ENCODE results near the gene LILRB2. TPM values are rescaled to one million over a fixed set of nuclear protein-coding genes. Genes with fewer than 3 reads are reported as not detected.
"Not testable (repeated sequence)": the region's sequence is repeated elsewhere in the genome, so short reads cannot be mapped to it uniquely, and the experiment has no call there.

LILRB2 gene
- total RNA-seq, 2 experiments from 2014 or later = not detected

DNA sequence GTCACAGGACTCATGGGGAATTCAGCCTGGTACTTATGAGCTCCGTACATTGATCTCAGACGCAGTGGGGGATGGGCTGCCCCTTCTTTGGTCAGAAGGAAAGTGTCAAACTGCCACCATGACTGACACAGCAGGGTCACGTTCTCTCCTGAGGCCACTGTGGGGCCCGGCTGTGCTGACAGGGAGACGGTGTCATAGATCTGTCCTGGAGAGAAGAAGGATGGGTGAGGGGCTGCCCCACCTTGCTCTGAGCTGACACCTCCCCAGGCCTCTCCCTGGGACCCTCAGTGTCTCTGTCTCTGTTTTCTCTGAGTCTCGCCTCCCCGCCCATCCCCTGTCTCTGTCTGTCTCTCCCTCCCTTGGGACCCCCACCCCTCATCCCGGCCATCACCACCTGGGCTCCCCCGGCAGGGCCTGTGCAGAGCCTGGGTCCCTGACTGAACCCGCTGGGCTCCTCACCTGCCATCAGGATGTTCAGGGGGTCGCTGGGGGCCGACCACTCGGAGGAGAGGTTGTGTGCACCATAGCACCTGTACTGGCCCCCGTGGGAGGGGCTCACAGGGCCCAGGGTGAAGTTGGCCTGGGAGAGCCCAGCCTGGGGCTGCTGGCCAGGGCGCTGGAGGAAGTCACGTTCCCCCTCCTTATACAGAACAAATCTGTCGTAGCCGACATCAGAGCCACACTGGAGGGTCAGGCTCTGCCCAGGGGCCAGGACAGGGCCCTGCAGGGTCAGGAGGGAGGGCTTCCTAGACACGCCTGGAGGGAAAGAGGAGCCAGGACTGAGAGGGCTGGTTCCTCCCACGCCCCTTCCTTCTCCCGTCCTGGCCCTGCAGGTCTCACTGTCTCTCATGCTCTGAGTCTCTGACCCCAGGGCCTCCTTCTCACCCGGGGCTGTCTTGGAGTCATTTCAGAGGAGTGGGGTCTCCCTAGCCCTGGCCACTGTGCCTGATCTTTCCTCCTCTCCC, 40.3 kb downstream of the LILRB2 start:
- POLR2A ChIA-PET; CTCF ChIA-PET; H3K27me3 Mint-ChIP-seq; H3K4me3 Mint-ChIP-seq; DNase-seq; H3K27ac Mint-ChIP-seq; H3K9me3 Mint-ChIP-seq; H3K4me1 Mint-ChIP-seq (ENCODE audit: low read depth); H3K36me3 Mint-ChIP-seq (ENCODE audit: low read depth); ATAC-seq; intact Hi-C loops (cut with micrococcal nuclease): not testable (repeated sequence)

DNA sequence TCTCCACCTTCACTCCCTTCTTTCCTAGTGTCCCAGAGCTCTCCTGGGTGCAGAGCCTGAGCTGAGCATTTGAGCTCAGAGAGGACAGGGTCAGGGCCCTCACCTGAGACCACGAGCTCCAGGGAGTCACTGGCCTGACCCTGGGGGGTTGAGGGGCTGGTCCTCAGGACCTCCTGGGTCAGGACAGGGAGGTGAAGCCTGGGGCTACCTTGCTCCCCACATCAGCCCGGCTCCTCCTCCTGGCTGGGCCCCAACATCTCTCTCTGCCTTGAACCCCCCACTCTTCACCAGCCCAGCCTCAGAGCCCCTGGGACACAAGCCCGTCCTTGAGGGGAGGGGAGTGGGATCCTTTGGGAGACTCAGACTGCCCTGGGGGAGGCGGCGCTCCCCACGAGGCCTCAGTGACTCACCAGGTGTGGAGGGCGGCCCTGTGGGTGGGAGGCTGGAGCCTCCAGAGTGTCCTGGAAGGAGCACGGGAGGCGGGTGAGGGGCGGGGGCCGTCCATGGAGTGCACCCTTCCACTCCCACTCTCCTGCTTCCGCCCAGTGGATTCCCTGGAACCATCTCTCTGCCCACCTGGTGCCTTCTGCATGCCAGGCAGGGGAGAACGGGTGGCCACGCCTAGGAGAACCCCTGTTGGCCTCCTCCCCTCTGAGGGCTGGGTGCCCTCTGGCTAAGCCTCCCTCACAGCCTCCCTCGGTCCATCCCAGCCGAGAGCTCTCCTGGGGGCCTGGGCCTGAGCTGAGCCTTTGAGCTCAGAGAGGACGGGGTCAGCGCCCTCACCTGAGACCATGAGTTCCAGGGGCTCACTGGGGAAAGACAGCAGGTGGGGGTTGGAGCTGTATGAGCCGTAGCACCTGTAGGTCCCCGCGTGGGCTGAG, 41.2 kb downstream of the LILRB2 start:
- H3K36me3 Mint-ChIP-seq (ENCODE audit: low read depth); CTCF ChIA-PET; H3K27me3 Mint-ChIP-seq; H3K4me3 Mint-ChIP-seq; POLR2A ChIA-PET; H3K4me1 Mint-ChIP-seq (ENCODE audit: low read depth); ATAC-seq; intact Hi-C loops (cut with micrococcal nuclease); H3K9me3 Mint-ChIP-seq; DNase-seq; H3K27ac Mint-ChIP-seq: not testable (repeated sequence)

DNA sequence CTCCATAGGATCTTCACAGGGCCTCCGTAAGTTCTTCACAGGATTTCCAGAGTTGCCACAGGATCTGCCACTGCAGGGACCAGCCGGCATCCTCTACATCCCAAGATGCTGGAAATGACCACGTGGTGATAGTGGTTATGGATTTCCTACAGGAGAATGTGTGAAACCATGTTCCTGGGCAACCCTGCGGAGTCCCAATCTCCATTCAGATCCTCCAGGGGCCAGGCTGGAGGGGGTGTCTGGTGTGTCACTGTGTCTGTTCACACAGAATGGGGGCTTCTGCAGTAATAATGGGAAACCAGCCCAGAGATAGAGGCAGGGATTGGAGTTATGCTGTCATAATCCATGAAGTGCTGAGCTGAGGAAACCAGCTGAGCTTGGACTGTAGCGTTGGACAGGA, 47.0 kb downstream of the LILRB2 start:
- Mint-ChIP-seq H3K4me1 (ENCODE audit: low read depth) (peaks cover 3% of the 10 kb centered on the region), H3K27ac (no peak overlapping the region), H3K27me3 (peaks cover 24% of the 10 kb centered on the region), H3K36me3 (ENCODE audit: low read depth) (no peaks in the 10 kb centered on the region), H3K9me3 (no peaks in the 10 kb centered on the region), H3K4me3 (no peak overlapping the region)
- ChIA-PET POLR2A (interaction anchor here (0.8 to 0.9 kb wide), 2 partner anchors 27 to 69 kb away, joined by 3 read pairs; no protein-coding TSS in a partner anchor), CTCF (no interaction called here)
- ATAC-seq (no peak), DNase-seq (no peak)
- TF ChIP-seq, protein P1, sequence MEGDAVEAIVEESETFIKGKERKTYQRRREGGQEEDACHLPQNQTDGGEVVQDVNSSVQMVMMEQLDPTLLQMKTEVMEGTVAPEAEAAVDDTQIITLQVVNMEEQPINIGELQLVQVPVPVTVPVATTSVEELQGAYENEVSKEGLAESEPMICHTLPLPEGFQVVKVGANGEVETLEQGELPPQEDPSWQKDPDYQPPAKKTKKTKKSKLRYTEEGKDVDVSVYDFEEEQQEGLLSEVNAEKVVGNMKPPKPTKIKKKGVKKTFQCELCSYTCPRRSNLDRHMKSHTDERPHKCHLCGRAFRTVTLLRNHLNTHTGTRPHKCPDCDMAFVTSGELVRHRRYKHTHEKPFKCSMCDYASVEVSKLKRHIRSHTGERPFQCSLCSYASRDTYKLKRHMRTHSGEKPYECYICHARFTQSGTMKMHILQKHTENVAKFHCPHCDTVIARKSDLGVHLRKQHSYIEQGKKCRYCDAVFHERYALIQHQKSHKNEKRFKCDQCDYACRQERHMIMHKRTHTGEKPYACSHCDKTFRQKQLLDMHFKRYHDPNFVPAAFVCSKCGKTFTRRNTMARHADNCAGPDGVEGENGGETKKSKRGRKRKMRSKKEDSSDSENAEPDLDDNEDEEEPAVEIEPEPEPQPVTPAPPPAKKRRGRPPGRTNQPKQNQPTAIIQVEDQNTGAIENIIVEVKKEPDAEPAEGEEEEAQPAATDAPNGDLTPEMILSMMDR (IDR thresholded peaks at IDR 0.05) = no peak
- intact Hi-C loops (cut with micrococcal nuclease) = no loop called here

DNA sequence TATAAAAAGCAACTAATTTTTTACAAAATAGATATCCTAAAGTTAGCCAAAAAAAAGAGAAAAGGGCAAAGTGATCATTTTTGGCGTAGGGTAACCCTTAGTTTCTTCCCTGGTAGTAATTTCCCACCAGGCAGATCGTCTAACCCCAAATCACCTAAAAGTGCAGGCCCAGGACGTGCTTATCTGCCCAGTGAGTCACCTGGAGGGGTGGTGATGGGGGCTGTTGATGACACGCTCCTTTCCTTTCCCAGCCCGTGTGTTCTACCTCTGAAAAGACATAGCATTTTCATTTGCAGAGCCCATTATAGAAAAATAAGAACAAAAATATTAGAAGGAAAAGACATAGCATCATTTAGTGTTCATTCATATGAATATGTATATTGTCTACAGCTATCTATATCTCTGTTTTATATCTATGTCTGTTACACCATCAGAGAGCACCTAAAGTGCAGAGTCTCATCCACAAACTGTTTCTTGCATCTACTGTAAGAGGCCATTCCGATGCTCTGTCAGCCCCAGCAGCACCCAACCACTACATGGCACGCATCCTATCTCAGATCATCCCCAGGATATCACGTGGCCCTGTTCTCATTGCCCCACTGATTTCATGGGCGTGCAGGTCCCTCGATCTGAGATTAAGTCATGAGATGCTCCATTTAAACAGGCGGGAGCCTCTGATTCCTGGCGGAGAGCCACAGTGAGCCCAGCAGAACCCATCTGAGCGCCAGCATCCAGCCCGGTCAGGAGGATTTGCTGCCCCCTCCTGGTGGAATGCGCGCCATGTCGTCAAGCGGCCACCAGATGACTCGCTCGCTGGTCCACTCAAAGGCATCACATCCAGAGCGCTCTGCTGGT, 49.6 kb downstream of the LILRB2 start:
- Mint-ChIP-seq H3K36me3 (ENCODE audit: low read depth) (no peaks in the 10 kb centered on the region), H3K27me3 (peaks cover 24% of the 10 kb centered on the region), H3K9me3 (no peaks in the 10 kb centered on the region), H3K4me3 (no peak overlapping the region), H3K4me1 (ENCODE audit: low read depth) (peaks cover 3% of the 10 kb centered on the region), H3K27ac (no peak overlapping the region)
- intact Hi-C loops (cut with micrococcal nuclease) = loop anchor here (1.0 kb wide), 1 partner anchor 63 kb away; no protein-coding TSS in a partner anchor
- TF ChIP-seq, protein P1 (IDR thresholded peaks at IDR 0.05) = peak; percentile 96
- ATAC-seq (peak; percentile 99), DNase-seq (peak; percentile 91)
- CTCF ChIA-PET = interaction anchor here (0.6 to 1.3 kb wide), 3 partner anchors 23 to 159 kb away, joined by 3 to 5 read pairs (median 3); partner anchors contain the start of gene MBOAT7
- POLR2A ChIA-PET = interaction anchor here (0.6 kb wide), 1 partner anchor 31 kb away, joined by 3 read pairs; the partner anchor contains the start of gene RPS9

DNA sequence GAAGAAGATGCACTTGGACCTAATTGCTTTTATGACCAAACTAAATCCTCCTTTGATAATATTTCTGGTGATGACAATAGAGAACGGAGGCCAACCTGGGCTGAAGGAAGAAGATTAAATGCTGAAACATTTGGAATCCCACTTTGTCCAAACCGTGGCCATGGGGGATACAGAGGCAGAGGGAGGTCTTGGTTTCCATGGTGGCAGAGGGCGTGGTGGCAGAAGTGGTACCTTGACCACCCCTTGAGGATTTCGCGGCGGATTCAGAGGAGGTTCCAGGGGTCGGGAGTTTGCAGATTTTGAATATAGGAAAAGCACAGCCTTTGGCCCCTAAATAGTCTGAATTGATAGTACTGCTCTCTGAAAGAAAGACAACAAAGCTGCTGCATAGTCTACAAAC, 50.9 kb downstream of the LILRB2 start:
- intact Hi-C loops (cut with micrococcal nuclease) = no loop called here
- Mint-ChIP-seq H3K27me3 (peaks cover 24% of the 10 kb centered on the region), H3K27ac (no peak overlapping the region), H3K9me3 (no peaks in the 10 kb centered on the region), H3K4me1 (ENCODE audit: low read depth) (peaks cover 3% of the 10 kb centered on the region), H3K4me3 (no peak overlapping the region), H3K36me3 (ENCODE audit: low read depth) (no peaks in the 10 kb centered on the region)
- DNase-seq (no peak), ATAC-seq (no peak)
- TF ChIP-seq, protein P1 (IDR thresholded peaks at IDR 0.05) = no peak
- ChIA-PET CTCF (interaction anchor here (1.2 kb wide), 1 partner anchor 19 kb away, joined by 3 read pairs; no protein-coding TSS in a partner anchor), POLR2A (no interaction called here)

All from activated CD8-positive, alpha-beta T cell treated with anti-CD3 and anti-CD28 coated beads for 36 hours (primary cell).